ENCODE measurements around the gene CLCA2.

Gene CLCA2

DNA sequence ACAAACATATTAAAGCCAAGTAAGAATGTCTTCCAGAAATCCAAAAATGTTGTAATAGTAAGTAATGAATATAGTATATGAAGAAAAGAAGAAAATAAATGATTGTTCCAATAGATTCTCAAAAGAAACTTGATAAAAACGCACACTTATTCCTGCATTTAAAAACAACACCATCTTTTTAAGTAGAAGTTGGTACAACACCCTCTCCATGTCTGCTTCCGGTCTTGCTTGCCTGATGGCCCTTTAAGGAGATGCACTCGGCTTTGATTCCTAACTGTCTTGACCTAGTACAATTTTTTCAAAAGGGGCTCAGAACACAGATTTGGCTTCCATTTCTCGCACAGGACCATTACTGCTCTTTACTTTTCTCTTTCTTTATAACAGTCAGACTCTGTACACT lies 53.7 kb downstream of the CLCA2 start:
- H3K4me3 ChIP-seq (ENCODE audit: control insufficient read depth, low read depth, low read length): no peak overlapping the region
- no peak for DNase-seq (ENCODE audit: low read depth)
- TF ChIP-seq, protein P1, sequence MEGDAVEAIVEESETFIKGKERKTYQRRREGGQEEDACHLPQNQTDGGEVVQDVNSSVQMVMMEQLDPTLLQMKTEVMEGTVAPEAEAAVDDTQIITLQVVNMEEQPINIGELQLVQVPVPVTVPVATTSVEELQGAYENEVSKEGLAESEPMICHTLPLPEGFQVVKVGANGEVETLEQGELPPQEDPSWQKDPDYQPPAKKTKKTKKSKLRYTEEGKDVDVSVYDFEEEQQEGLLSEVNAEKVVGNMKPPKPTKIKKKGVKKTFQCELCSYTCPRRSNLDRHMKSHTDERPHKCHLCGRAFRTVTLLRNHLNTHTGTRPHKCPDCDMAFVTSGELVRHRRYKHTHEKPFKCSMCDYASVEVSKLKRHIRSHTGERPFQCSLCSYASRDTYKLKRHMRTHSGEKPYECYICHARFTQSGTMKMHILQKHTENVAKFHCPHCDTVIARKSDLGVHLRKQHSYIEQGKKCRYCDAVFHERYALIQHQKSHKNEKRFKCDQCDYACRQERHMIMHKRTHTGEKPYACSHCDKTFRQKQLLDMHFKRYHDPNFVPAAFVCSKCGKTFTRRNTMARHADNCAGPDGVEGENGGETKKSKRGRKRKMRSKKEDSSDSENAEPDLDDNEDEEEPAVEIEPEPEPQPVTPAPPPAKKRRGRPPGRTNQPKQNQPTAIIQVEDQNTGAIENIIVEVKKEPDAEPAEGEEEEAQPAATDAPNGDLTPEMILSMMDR (IDR thresholded peaks at IDR 0.05; ENCODE audit: control insufficient read depth, insufficient read depth, low read depth, low read length, missing control alignments): no peak

GRCh38 chr1:86478416-86479156 lies 54.6 kb downstream of the CLCA2 start:
- no peak for DNase-seq (ENCODE audit: low read depth)
- no peak overlapping the region for H3K4me3 ChIP-seq (ENCODE audit: control insufficient read depth, low read depth, low read length)
- TF ChIP-seq, protein P1 (IDR thresholded peaks at IDR 0.05; ENCODE audit: control insufficient read depth, insufficient read depth, low read depth, low read length, missing control alignments): no peak

GRCh38 chr1:86481966-86482365 lies 58.0 kb downstream of the CLCA2 start:
- TF ChIP-seq, protein P1 (IDR thresholded peaks at IDR 0.05; ENCODE audit: control insufficient read depth, insufficient read depth, low read depth, low read length, missing control alignments): no peak
- no peak for DNase-seq (ENCODE audit: low read depth)
- H3K4me3 ChIP-seq (ENCODE audit: control insufficient read depth, low read depth, low read length): no peak overlapping the region

GRCh38 chr1:86487131-86487810 lies 63.3 kb downstream of the CLCA2 start:
- peak; percentile 98 for DNase-seq (ENCODE audit: low read depth)
- no peak overlapping the region for H3K4me3 ChIP-seq (ENCODE audit: control insufficient read depth, low read depth, low read length)
- TF ChIP-seq, protein P1 (IDR thresholded peaks at IDR 0.05; ENCODE audit: control insufficient read depth, insufficient read depth, low read depth, low read length, missing control alignments): no peak

DNA sequence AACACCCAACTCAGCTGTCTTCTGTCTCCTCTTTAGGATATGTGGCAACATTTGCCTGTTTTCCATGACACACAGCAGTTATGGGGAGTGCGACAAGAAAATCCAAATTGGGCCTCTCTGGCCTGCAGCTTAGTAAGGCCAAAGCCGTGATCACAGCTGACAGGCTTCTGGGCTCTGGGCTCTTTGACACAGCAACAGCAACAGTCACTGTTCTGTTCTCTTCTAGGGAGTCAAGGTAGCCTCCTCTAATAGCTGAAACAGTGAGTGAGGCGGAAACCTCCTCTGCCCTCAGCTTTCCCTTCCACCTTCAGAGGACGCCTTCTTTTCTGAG lies 63.8 kb downstream of the CLCA2 start:
- no peak overlapping the region for H3K4me3 ChIP-seq (ENCODE audit: control insufficient read depth, low read depth, low read length)
- DNase-seq (ENCODE audit: low read depth): no peak
- TF ChIP-seq, protein P1 (IDR thresholded peaks at IDR 0.05; ENCODE audit: control insufficient read depth, insufficient read depth, low read depth, low read length, missing control alignments): no peak

- DNase-seq (ENCODE audit: low read depth): no peak
- H3K4me3 ChIP-seq (ENCODE audit: control insufficient read depth, low read depth, low read length): no peak overlapping the region
Measured at GRCh38 chr1:86489242-86489878, 65.4 kb downstream of the CLCA2 start.

More at GRCh38 chr1:86489242-86489878, 65.4 kb downstream of the CLCA2 start:
- TF ChIP-seq, protein P1 (IDR thresholded peaks at IDR 0.05; ENCODE audit: control insufficient read depth, insufficient read depth, low read depth, low read length, missing control alignments): no peak
